NCI-H526 treated with DMSO at 0.1 percent for 48 hours (cell line): ENCODE results near the gene SLC6A15.

Experiments used
- DNase-seq: peaks from one replicate; lab custom pipeline; 2025; lab: John Stamatoyannopoulos, UW

Gene SLC6A15

DNA sequence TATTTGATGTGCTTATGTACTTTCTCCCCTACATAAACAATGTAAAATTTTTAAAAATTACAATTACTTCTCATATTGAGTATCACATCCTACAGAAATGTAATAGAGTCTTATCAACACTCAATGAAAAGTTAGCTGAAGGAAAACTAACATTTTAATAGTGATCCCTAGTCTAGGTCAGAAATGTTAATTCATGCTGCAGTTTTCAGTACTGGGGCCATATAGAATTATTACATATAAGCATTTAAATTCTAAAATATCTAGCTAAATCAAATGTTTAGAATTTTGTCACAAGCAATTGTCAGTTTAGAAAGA lies 37.8 kb downstream of the SLC6A15 start:
- no peak for DNase-seq

DNA sequence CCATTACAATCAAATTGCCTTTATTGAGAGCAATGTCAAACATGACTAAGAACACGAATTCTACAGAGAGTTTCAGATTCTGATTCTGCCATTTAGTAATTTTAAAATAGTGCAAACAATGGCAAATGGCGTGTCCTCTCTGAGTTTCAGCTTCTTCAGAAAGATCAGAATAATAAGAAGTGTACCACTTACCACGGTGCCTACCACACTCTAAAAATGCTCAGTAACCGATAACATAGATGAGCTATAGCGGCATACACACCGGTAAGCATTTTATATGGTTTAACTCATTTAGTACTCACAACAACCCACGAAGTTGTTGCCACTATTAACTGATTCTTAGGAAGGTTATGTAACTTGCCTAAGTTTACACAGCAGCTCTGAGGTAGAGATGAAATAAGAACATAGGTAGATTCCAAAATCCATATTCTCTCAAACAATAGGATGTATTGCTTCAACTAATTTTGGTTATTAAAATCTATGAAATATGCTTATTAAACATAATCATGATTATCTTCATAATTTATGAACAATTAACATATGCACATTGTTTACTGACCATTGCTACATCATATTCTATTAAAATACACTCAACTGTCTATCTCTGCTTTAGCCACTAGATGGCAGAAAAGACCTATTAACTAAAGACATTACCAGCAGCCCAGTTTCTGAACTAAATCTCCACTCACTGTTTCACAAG lies 38.3 kb downstream of the SLC6A15 start:
- DNase-seq: peak; percentile 29

DNA sequence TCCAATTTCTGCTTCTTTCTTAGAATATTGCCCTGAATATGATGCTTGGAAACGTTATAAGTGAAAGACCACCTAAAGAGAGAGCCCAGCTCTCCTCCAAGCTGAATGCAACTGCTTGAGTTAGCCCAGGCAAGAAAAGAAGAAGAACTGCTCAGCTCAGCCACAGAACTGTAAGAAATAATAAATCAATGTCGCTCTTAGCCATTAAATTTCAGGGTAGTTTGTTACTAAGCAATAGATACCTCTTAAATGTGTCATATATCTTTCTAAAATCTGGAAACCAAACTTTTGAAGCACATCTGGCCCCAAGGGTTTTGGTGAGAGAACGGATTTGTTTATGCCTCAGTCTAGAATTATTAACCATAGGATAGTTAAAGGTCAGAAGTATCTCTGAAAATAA lies 50.4 kb downstream of the SLC6A15 start:
- DNase-seq: no peak

DNA sequence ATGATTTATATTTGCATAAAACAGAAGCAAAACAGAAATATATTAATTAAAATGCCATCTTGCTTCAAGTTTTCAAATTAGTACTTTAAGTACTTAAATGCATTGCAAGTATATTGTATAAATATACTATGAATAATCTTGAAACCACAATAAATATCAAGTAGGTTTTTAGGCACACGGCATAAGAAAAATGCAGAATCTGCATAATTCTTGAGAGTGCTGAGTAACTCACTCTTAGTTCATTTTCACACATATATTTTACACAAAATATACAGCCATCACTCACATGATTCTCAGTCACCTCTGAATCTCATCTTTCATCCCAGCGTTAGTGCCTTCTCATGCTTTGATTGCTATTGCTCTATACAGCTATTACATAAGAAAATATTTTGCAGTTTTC lies 51.9 kb downstream of the SLC6A15 start:
- DNase-seq: no peak

DNA sequence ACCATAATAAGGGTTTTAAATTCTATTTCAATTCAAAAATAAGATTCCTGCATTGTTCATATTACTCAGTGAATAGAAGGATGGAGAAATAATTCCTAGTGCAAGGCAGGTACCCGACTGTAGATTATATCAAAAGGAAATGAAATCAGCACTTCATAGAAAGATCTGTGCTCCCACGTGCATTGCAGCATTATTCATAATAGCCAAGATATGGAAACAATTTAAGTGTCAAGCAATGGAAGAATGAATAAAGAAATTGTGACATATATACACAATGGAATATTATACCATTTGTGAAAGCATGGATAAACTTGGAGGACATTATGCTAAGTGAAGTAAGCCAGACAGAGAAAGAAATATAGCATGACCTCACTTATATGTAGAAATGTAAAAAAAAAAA lies 53.8 kb downstream of the SLC6A15 start:
- no peak for DNase-seq

DNA sequence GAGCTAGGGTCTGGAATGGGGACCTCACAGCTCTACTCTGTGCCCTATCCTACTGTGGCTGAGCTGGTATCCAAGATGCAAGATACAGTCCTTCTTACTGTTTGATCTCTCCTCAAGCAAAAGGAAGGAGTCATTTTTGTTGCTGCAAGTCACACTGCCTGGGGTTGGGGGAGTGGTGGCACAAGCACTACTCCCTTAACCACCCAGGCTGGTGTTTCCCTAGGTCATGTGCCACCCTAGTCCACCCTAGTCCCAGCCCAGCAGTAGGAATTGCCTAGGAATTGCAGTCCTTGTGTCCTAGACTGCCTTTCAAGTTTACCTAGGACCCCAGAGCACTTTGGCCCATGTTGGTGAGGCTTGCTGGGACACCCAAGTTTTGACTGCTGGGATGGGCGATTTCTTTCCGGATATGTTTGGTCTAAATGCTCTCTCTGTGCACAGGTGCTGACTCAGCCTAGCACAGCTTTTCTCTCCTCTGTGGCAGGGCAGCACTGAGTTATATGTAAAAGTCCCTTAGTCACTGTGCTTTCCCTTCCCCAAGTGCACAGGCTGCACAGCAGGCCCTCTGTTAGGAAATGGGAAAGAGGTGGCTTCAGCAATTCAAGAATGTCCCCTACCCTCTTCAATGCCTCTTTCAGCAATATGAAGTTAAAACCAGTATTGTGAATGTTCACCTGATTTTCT lies 54.9 kb downstream of the SLC6A15 start:
- DNase-seq: no peak

DNA sequence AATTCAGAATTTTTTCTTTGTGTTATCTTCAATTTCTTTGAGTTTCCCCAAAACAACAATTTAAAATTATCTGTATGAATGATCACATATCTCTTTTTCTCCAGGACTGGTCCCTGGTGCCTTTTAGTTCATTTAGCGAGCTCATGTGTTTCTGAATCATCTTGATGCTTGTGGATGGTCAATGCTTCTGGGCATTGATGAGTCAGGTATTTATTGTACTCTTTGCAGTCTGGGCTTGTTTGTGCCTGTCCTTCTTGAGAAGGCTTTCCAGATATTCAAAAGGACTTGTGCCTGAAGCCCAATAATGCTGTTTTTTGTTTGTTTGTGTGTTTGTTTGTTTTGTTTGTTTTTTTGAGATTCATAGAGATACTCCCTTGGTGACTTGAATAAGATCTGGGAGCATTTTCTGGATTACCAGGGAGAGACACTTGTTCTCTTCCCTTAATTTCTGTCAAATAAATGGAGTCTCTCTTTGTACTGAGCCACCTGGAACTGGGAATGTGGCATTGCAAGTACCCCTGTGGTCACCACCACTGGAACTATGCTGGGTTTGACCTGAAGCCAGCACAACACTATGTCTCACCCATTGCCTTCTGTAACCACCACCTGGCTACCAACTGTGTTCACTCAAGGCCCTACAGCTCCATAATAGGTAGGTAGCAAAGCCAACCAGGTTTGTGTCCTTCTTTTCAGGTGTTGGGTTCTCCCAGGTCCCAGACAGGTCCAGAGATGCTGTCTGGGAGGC lies 56.3 kb downstream of the SLC6A15 start:
- no peak for DNase-seq

DNA sequence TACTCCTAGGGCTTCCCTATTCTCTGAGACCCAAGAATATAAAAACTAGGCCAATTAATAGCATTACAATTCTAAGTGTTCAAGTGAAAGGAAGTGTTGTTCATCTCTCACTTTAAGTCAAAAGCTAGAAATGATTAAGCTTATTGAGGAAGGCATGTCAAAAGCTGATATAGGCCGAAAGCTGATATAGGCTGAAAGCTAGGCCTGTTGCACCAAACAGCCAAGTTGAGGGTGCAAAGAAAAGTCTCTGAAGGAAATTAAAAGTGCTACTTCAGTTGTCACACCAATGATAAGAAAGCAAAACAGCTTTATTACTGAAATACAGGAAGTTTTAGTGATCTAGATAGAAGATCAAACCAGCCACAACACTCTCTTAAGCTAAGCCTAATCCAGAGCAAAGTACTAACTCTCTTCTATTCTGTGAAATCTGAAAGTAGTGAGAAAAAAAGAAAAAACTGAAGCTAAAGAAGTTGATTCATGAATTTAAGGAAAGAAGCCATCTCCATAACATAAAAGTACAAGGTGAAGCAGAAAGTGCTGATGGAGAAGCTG lies 68.9 kb downstream of the SLC6A15 start:
- DNase-seq: no peak

DNA sequence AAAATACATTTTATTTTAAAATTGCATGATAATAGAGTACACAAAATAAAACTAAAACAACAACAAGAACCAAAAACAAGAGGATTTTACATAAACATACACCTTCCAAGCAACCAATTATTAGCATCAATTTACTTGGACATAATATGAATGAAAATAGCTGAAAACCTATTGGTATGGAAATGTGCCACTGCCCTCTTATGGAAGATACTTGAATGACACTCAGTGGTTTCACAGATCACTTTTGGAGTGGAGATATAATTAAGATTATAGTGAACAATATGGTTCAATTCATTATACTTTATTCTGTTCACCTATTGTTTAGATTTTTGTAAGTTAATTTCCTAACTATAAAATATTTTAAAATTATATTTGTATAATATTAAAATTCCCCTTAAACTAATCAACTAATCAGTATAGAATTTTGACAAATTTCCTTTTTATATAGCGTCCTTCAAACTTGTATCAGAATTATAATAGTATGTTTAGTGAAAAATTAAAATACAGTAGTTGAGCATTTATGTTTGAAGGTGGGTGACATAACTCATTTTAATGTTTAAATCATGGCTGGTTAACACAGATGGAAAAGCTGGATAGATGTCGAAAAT lies 70.1 kb downstream of the SLC6A15 start:
- peak; percentile 65 for DNase-seq

DNA sequence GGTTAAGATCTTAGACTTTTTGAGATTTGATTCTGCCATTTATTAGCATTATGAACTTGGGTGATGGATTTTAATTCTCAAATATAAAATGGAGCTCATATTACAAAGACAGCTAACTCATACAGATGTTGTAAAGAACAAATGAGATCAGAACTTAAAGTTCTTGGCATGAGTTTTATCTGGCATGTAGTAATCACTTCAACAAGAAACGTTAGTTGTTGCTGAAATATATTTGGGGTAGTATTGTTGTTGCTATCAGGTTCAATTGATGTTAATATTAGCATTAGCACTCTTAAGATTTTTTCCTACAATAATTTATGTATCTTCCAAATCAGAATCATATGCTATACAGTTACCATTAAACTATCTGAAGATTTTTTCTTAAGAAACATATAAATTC lies 71.0 kb downstream of the SLC6A15 start:
- DNase-seq: no peak

DNA sequence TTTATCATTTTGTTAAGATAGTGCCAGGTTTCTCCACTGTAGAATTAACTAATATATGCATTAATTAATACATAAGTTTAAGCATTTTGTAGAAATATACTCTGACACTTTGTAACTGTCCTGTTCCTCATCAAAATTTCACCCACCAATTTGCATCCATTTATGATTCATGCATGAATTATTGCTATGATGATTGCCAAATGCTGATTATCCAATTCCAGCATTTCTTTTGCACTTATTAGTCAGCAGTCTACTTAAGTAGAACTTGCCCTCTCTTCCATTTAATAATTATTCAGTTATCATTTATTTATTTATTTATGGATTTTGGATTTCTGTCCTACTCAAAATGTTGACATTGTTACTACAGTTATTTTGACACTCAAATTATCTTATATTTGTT lies 72.2 kb downstream of the SLC6A15 start:
- DNase-seq: peak; percentile 72

DNA sequence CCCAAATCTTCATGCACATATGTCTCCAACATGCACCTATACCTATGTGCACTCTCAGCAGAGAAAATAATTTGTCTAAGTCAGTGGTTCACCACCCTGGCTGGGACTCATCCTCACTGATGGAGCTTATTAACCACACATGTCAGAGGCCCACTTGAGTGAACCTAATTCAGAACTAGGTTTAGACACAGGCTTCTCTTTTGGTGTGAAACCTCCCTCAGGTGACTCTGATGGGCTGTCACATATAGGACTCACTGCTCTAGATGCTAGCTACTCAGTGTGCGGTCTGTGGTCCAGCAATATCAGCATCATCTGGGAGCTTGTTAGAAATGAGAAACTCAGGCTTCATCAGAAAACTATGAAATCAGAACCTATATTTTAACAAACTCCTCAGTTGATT lies 85.7 kb downstream of the SLC6A15 start:
- no peak for DNase-seq

DNA sequence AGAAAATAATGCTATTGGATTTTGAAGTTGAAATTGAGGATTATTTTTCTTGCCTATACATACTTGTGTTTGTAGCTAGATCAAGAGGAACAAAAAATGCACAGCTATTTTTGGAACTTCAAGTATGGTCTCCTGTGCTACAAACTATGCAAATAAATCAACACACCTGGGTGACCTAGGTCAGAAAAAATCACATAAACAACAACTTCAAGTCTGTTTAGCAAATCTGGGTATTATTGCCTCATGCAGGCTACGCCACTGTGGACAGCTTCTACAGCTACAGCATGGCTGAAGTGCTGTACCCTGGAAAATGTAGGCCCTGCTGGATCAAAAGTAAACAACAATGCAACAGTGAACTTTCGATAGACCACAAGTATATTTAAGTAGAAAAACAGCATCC lies 87.5 kb downstream of the SLC6A15 start:
- no peak for DNase-seq

DNA sequence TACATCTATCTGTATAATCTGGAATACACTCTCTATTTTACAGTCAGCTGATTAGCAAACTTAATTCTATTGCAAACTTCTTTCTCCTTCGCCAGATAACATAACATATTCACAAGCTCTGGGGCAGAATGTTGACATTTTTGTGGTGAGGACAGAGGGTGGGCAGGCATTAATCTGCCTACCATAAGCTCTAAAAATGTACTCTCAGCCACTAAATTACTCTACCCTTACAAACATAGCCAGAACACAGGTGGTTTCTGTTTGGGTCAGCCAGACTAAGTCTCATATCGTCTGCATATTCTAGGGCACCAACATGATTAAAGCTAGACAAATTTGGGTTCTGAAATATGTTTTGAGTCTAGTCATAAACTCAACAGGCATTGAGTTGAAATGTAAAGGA lies 90.1 kb downstream of the SLC6A15 start:
- DNase-seq: no peak

DNA sequence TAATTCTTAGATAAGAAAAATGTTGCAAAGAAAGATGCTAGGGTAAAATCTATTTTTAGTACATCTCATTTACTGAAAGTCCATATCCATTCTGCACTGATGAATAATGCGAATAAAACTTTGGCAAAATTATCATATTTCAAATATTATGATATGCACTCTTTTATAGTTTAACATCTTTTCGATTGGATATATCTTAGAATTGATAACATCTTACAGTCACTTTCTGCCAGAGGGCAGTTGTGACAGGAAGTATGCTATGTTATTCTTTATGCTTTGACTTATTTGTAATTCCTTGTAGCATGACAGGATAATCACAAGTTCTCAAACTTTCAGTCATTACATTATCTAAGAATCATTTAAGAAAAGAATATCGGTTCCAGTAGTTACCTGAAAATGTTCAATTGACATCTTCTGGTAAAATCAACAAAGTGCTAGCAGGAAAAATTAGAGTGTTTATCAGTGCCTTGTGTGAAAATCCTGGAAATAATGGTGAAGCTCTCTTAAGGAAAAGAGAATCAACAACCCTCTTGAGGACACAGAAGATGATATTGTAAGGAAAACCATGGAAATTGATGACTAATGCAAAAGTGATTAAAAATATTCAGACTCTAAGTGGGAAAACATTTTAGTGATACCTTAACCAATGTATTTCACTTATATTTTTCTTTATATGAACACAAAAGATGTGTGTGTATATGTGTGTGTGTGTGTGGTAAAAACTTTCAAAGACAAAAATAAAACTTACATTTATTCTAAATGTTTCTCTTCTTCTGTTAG lies 95.5 kb downstream of the SLC6A15 start:
- DNase-seq: no peak

DNA sequence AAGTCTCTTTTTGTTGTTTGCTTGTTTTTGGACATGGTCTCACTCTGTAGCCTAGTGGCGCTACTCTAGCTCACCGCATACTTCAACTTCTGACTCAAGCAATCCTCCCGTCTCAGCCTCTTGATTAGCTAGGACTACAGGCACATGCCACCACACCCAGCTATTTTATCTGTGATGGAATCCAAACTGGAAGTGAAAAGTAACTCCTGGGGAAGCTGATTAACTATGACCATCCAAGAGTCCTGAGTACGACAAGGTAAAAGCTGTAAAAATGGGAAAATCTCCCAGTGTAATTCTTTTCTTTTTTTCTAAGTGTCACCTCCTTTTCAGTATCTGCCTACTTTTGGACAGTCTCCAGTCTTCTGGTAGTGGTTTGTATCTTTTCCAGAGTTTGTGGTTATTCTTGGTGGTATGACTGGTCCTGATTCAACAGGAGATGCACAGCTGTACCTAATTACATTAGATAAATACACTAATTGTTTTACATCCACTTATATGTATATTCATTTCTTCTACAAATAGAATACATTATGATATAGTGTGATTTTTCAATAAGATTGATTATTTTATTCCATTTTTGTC lies 97.8 kb downstream of the SLC6A15 start:
- no peak for DNase-seq

DNA sequence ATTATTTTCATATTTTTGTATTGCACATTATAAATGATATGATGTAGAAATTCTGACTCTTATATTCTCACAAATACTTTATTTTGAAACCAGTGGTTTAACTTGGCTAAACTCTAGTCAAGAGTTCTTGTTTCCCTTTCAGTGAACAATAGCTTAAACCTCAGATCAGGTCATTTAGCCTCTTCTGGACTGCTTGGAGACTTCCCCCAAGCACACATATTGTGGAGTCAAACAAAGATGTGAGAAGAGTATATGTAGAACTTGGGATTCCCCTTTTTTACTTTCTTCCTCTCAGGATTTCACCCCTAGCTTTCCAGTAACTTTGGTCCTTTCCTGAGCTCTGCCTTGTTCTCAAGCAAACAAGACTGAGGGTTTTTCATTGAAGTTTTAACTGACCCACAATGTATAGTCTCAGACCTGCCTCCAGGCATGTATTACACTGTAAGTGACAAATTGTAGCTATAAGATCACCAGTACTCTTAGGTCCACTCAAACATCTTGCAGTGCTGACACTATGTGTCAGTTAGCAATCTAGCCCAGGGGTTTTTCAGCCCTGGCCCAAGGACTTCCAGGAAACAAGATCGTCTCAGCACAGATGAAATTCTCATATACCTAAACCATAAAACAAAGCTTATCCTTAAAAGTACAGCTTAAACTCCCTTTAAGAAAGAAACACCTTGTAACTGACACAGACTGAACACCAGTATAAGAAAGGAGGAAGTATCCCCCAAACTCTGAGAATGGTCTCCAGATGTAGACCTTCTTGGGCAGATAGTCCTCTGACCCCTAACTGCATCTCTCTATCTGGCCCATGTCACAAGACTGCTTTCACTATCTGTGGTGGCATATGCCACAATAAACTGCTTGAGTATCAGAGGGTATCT lies 98.6 kb downstream of the SLC6A15 start:
- no peak for DNase-seq

DNA sequence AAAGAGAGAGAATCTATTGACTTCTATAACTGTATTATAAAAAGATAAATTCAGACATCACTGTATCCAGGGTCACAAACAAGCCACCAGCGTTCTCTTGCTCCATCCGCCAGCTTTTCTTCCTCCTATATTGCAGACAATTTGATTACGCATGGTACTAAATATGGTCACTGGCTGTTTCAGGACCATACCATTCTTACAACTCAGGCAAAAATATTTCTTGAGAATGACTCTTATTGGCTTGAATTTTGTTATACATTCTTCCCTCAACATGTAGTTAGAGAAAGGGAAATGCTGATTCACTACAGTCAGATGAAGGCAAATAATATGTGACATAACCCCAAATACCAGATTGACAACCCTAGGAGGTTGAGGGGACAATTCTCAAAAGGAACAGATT lies 101.3 kb downstream of the SLC6A15 start:
- no peak for DNase-seq

DNA sequence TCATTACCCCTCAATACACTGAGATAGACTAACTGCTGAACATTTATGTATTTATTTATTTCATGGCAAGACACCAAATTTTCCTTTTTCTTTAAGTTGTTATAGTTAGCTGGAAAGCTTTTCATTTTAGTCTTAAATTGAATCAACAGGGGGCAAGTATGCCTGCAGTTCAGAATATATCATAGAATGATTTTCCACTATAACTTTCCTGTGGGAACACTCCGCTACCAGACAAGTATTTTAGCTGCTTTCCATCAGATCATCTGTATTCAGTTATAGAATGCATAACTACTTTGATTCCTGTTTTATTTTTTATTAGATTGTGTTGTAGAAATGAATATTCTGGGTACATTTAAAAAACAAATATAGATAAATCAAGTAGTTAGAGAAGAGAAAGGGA lies 102.0 kb downstream of the SLC6A15 start:
- no peak for DNase-seq
